ENCODE measurements around the gene CYREN.
A peak's percentile ranks its signal among the peaks of the same experiment; 100 is the strongest.

DNA sequence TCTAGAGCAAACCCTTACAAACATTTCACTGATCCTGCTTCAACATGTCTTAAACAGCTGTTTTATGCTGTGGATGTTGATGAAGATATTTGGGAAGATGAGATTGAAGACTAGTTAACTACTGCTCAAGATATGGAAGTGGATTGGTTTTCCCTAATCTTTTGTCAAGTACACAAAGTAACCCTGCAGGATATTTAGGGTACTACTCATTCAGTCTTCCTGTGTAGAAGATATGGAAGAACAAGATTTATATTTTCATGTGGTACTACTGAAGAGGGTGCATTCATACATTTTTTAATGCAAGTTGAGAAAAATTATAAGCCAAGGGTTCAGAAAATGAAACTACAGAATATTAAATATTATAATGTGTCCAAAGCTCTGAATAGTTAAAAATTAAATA, 40.9 kb downstream of the CYREN start:
- TF ChIP-seq CTCF (IDR thresholded peaks at IDR 0.05; ENCODE audit: low read depth, low read length, poor library complexity, severe bottlenecking) (peak; percentile 15), EZH2phosphoT487 (IDR thresholded peaks at IDR 0.05; ENCODE audit: borderline replicate concordance, low read length) (no peak)
